ENCODE measurements around the gene HAL. TPM values are rescaled to one million over a fixed set of nuclear protein-coding genes. Genes with fewer than 3 reads are reported as not detected.
A peak's percentile ranks its signal among the peaks of the same experiment; 100 is the strongest.

The HAL gene
- total and polyA plus RNA-seq, 2 of the 13 experiments (the other 11 are each of a cell fraction or from before 2014, with no cell fraction given), result 0.89 to 37.8 TPM

GRCh38 chr12:95944108-95944704, 51.9 kb downstream of the HAL start:
- H4K20me1 ChIP-seq (ENCODE audit: insufficient read depth, low read length), result no peaks in the 10 kb centered on the region
- intact Hi-C loops (cut with micrococcal nuclease; ENCODE audit: unreplicated experiment) (no loop called here), in situ Hi-C loops (cut with HindIII; ENCODE audit: extremely low pct_ligation_motif_present, low pct_unique_long_range_greater_than_20kb) (no loop called here)
- no peak overlapping the region for H2AFZ ChIP-seq (ENCODE audit: low read length)
- POLR2A ChIA-PET, result interaction anchor here (1.1 to 4.7 kb wide), 10 partner anchors 9 to 54 kb away, joined by 5 to 92 read pairs (median 15); partner anchors contain the start of gene HAL
- CTCF ChIA-PET (ENCODE audit: low intra/inter-chr PET ratio, low total read pairs), result no interaction called here
- 50% methylated on average over 10 of the region's 10 CpGs for WGBS (ENCODE audit: low lambda C conversion rate)
- no peak for FAIRE-seq
- no TSS peak for BruUV-seq (replicated peaks)
- H3K4me2 ChIP-seq (ENCODE audit: low read depth, low read length), result peak overlapping the region; percentile 94
- H3K27me3 ChIP-seq (ENCODE audit: control insufficient read depth in 1 of 2, insufficient read depth in 2 of 2, low read length in 2 of 2), result no peaks in the 10 kb centered on the region; a peak in 1 of 5 replicates
- no peak for ATAC-seq
- H3K9me3 ChIP-seq (ENCODE audit: low read length), result no peaks in the 10 kb centered on the region
- peak overlapping the region; percentile 72 to 92 (median 86) for H3K4me3 ChIP-seq (replicated peaks in 1 of 3; ENCODE audit: insufficient read depth in 1 of 3, low read depth in 2 of 3, low read length in 3 of 3)
- H3K79me2 ChIP-seq (ENCODE audit: insufficient read depth, low read length), result peaks cover 15% of the 10 kb centered on the region
- H3K4me1 ChIP-seq (ENCODE audit: insufficient read depth, low read length), result peaks cover 49% of the 10 kb centered on the region
- H3K27ac ChIP-seq (ENCODE audit: extremely low read length, insufficient read depth, low read length), result peak overlapping the region; percentile 88
- H3K9ac ChIP-seq (ENCODE audit: insufficient read depth, low read depth, low read length), result peak overlapping the region; percentile 85
- H3K36me3 ChIP-seq (replicated peaks in 1 of 2; ENCODE audit: control insufficient read depth in 1 of 2, insufficient read depth in 2 of 2, low read length in 2 of 2), result no peaks in the 10 kb centered on the region
- DNase-seq (ENCODE audit: low spot score), result no peak
- TF ChIP-seq CEBPG (CRISPR knock-in tag; IDR thresholded peaks at IDR 0.05), result peak; percentile 11; the same call in 1 of the 2 replicates
- no peak for TF ChIP-seq ARID4A (CRISPR knock-in tag; IDR thresholded peaks at IDR 0.05; ENCODE audit: borderline replicate concordance)
- TF ChIP-seq ADNP (CRISPR knock-in tag; IDR thresholded peaks at IDR 0.05), result no peak
- no peak for TF ChIP-seq ZNF740 (CRISPR knock-in tag; IDR thresholded peaks at IDR 0.05)
- peak; percentile 90 for TF ChIP-seq ZNF121 (CRISPR knock-in tag; IDR thresholded peaks at IDR 0.05)
- TF ChIP-seq ZNF44 (CRISPR knock-in tag; IDR thresholded peaks at IDR 0.05), result no peak
- TF ChIP-seq ZNF17 (CRISPR knock-in tag; IDR thresholded peaks at IDR 0.05), result no peak
- no peak for TF ChIP-seq CENPX (CRISPR knock-in tag; IDR thresholded peaks at IDR 0.05)
- TF ChIP-seq TFAP4 (IDR thresholded peaks at IDR 0.05; ENCODE audit: borderline replicate concordance, low read depth), result peak; percentile 16; the same call in 1 of the 2 replicates
- no peak for TF ChIP-seq ZSCAN31 (CRISPR knock-in tag; IDR thresholded peaks at IDR 0.05; ENCODE audit: low read depth)
- TF ChIP-seq HNRNPLL (IDR thresholded peaks at IDR 0.05; ENCODE audit: low read depth, low read length, poor library complexity, severe bottlenecking), result no peak
- TF ChIP-seq ZNF138 (CRISPR knock-in tag; IDR thresholded peaks at IDR 0.05; ENCODE audit: low read depth), result no peak
- no peak for TF ChIP-seq UBTF (CRISPR knock-in tag; IDR thresholded peaks at IDR 0.05)
- no peak for TF ChIP-seq TARDBP (CRISPR knock-in tag; IDR thresholded peaks at IDR 0.05)
